Measurements from ENCODE around the gene CCN5. TPM values are rescaled to one million over a fixed set of nuclear protein-coding genes. Genes with fewer than 3 reads are reported as not detected.

The CCN5 gene
- total and polyA plus RNA-seq, 2 of the 8 experiments (the other 6 are each of a cell fraction or from before 2014, with no cell fraction given) = not detected

- no peak overlapping the region for H2BK20ac ChIP-seq (ENCODE audit: low read length)
- FAIRE-seq = no peak
- no peak overlapping the region for H2BK120ac ChIP-seq (replicated peaks; ENCODE audit: low read depth, low read length)
- no peak overlapping the region for H3K56ac ChIP-seq (replicated peaks; ENCODE audit: insufficient read length, low read depth, low read length)
- no peak overlapping the region for H3K14ac ChIP-seq (ENCODE audit: insufficient read length)
- H3K23me2 ChIP-seq (ENCODE audit: low read depth, low read length) = no peaks in the 10 kb centered on the region; the same call in 1 of the 2 replicates
- H4K8ac ChIP-seq (ENCODE audit: extremely low read depth, insufficient read depth, low read length) = no peak overlapping the region
- no peak overlapping the region for H3K27ac ChIP-seq (ENCODE audit: low read depth, low read length)
- H4K20me1 ChIP-seq (replicated peaks in 1 of 2; ENCODE audit: control insufficient read depth in 1 of 2, insufficient read depth in 2 of 2, low read length in 2 of 2) = no peaks in the 10 kb centered on the region
- no peak overlapping the region for H2AK5ac ChIP-seq (ENCODE audit: low read depth, low read length)
- H3K4ac ChIP-seq (replicated peaks; ENCODE audit: insufficient read length, low read depth, low read length) = no peak overlapping the region
- H3K36me3 ChIP-seq (ENCODE audit: control insufficient read depth in 2 of 4, insufficient read depth in 4 of 4, low read length in 3 of 4) = no peaks in the 10 kb centered on the region
- H3K4me3 ChIP-seq (ENCODE audit: extremely low read depth in 1 of 4, insufficient read depth in 2 of 4, low read depth in 3 of 4, low read length in 4 of 4) = no peak overlapping the region
- H2BK5ac ChIP-seq (ENCODE audit: low read depth, low read length) = no peak overlapping the region
- H3K18ac ChIP-seq (ENCODE audit: extremely low read depth, low read length) = no peak overlapping the region
- H2BK15ac ChIP-seq (ENCODE audit: low read length) = no peak overlapping the region
- H4K5ac ChIP-seq (ENCODE audit: insufficient read length, low read depth, low read length) = no peak overlapping the region
- DNase-seq (ENCODE audit: low read depth in 1 of 2, low spot score in 2 of 2) = no peak
- H2AFZ ChIP-seq (ENCODE audit: low read length) = no peak overlapping the region
- no peaks in the 10 kb centered on the region for H3K79me1 ChIP-seq (ENCODE audit: low read depth, low read length)
- no peak overlapping the region for H3K23ac ChIP-seq (ENCODE audit: insufficient read length)
- 69% methylated on average over 10 of the region's 10 CpGs; no CpG with 5 or more reads in 1 of the 2 experiments for WGBS, 2 experiments (ENCODE audit: extremely low coverage in 1 of 2, insufficient coverage in 1 of 2, insufficient read length in 1 of 2, insufficient replicate concordance in 2 of 2, low coverage in 1 of 2, low lambda C conversion rate in 2 of 2, missing lambda C conversion rate in 1 of 2)
- H3K27me3 ChIP-seq (replicated peaks in 1 of 4; ENCODE audit: control insufficient read depth in 3 of 4, extremely low read depth in 1 of 4, insufficient read depth in 3 of 4, low read length in 3 of 4) = no peaks in the 10 kb centered on the region
- no peak overlapping the region for H3K9ac ChIP-seq (replicated peaks in 1 of 4; ENCODE audit: extremely low read depth in 1 of 4, low read depth in 3 of 4, low read length in 3 of 4)
- H3K79me2 ChIP-seq (ENCODE audit: control insufficient read depth in 1 of 2, insufficient read depth in 2 of 2, low read length in 2 of 2) = no peaks in the 10 kb centered on the region
- H2BK12ac ChIP-seq (ENCODE audit: low read depth, low read length) = no peak overlapping the region
- H3K4me1 ChIP-seq (replicated peaks in 1 of 4; ENCODE audit: control insufficient read depth in 3 of 4, insufficient read depth in 4 of 4, low read length in 3 of 4) = peaks cover 0 to 5% (median 3%) of the 10 kb centered on the region in 4 experiments; a peak in 6 of 7 replicates
- H3K4me2 ChIP-seq (ENCODE audit: insufficient read depth in 1 of 2, low read depth in 2 of 2, low read length in 2 of 2) = no peak overlapping the region
- ChIA-PET CTCF (ENCODE audit: partially characterized antibody) (interaction anchor here (0.8 to 8.6 kb wide), 5 partner anchors 17 to 157 kb away, joined by 3 to 180 read pairs (median 3); partner anchors contain the start of gene CCN5), POLR2A (ENCODE audit: partially characterized antibody) (interaction anchor here (1.2 to 1.3 kb wide), 3 partner anchors 10 to 22 kb away, joined by 3 to 5 read pairs (median 4); no protein-coding TSS in a partner anchor)
- H3K9me3 ChIP-seq (ENCODE audit: insufficient read depth in 2 of 2, low read depth in 1 of 2, low read length in 1 of 2) = no peaks in the 10 kb centered on the region
- H4K91ac ChIP-seq (replicated peaks; ENCODE audit: insufficient read length, low read length) = no peak overlapping the region
- no peak for TF ChIP-seq CBX8 (IDR thresholded peaks at IDR 0.05; ENCODE audit: borderline replicate concordance, low read depth, low read length)
- TF ChIP-seq SP4 (IDR thresholded peaks at IDR 0.05; ENCODE audit: low read length) = no peak
- no peak for TF ChIP-seq BRCA1 (IDR thresholded peaks at IDR 0.05; ENCODE audit: low read depth, low read length)
- TF ChIP-seq CTBP2 (IDR thresholded peaks at IDR 0.05; ENCODE audit: borderline replicate concordance, insufficient read depth, insufficient read length, low read length) = no peak
- no peak for TF ChIP-seq SIX5 (IDR thresholded peaks at IDR 0.05; ENCODE audit: low read depth, low read length)
- no peak for TF ChIP-seq POLR2A (IDR thresholded peaks at IDR 0.05; ENCODE audit: control extremely low read depth in 1 of 2, low read depth in 2 of 2, low read length in 2 of 2)
- TF ChIP-seq SUZ12 (IDR thresholded peaks at IDR 0.05; ENCODE audit: low read length) = no peak
- TF ChIP-seq RFX5 (IDR thresholded peaks at IDR 0.05; ENCODE audit: borderline replicate concordance, low read depth, low read length) = no peak
- no peak for TF ChIP-seq SRF (IDR thresholded peaks at IDR 0.05; ENCODE audit: low read depth, low read length)
- no peak for TF ChIP-seq HDAC6 (IDR thresholded peaks at IDR 0.05; ENCODE audit: low read depth, low read length)
- no peak for TF ChIP-seq MAX (IDR thresholded peaks at IDR 0.05)
- no peak for TF ChIP-seq EP300 (IDR thresholded peaks at IDR 0.05; ENCODE audit: borderline replicate concordance in 1 of 2, low read depth in 2 of 2, low read length in 2 of 2)
- no peak for TF ChIP-seq FOSL1 (IDR thresholded peaks at IDR 0.05; ENCODE audit: insufficient read depth, low read depth, low read length)
Observed at GRCh38 chr20:44706301-44707017, 8.7 kb upstream of the CCN5 start.

Data from H1 (cell line).